MM.1S (cell line): ENCODE results near the gene INTS6L.
"Not testable (repeated sequence)": the region's sequence is repeated elsewhere in the genome, so short reads cannot be mapped to it uniquely, and the experiment has no call there.

Experiments
- DNase-seq: peaks from one replicate; pipeline ENCODE4 v3.0.0-alpha.2; 2015
- H2AFZ ChIP-seq: fragments of 300-600 bp; sonication (generic); 2 replicates; pipeline ENCODE4 v1.6.0; 2016; ENCODE audit warnings: antibody characterized with exemption, low read length
- H3F3A ChIP-seq: fragments of 300-600 bp; sonication (generic); 2 replicates; pipeline ENCODE4 v1.6.1; 2016; ENCODE audit warnings: mild to moderate bottlenecking, antibody characterized with exemption, low read length, moderate library complexity, mixed read lengths; ENCODE audit not compliant: insufficient read depth
- H3K27ac ChIP-seq: fragments of 300-600 bp; sonication (generic); 2 replicates; pipeline ENCODE4 v1.5.1; 2016; ENCODE audit warnings: mild to moderate bottlenecking, low read length
- H3K27me3 ChIP-seq: fragments of 300-600 bp; sonication (generic); replicated peaks from 2 replicates; pipeline ENCODE4 v1.6.0; 2016; ENCODE audit warnings: low read length; ENCODE audit not compliant: insufficient read depth
- H3K36me3 ChIP-seq: fragments of 300-600 bp; sonication (generic); replicated peaks from 2 replicates; pipeline ENCODE4 v1.6.1; 2016; ENCODE audit warnings: mild to moderate bottlenecking, low read length, mixed read lengths; ENCODE audit not compliant: insufficient read depth
- H3K4me1 ChIP-seq: fragments of 300-600 bp; sonication (generic); 2 replicates; pipeline ENCODE4 v1.6.1; 2016; ENCODE audit warnings: low read length, mixed read lengths
- H3K4me2 ChIP-seq: fragments of 300-600 bp; sonication (generic); 2 replicates; pipeline ENCODE4 v1.6.0; 2016; ENCODE audit warnings: low read depth, low read length
- H3K4me3 ChIP-seq: fragments of 300-600 bp; sonication (generic); 2 replicates; pipeline ENCODE4 v1.5.1; 2016; ENCODE audit warnings: low read length, mixed read lengths
- H3K79me2 ChIP-seq: fragments of 300-600 bp; sonication (generic); 2 replicates; pipeline ENCODE4 v1.6.1; 2016; ENCODE audit warnings: mixed run types, low read length, mixed read lengths
- H3K9ac ChIP-seq: fragments of 300-600 bp; sonication (generic); 2 replicates; pipeline ENCODE4 v1.6.1; 2016; ENCODE audit warnings: low read length, mixed read lengths
- H3K9me2 ChIP-seq: fragments of 300-600 bp; sonication (generic); replicated peaks from 2 replicates; pipeline ENCODE4 v1.6.1; 2016; ENCODE audit warnings: mild to moderate bottlenecking, low read length, mixed read lengths; ENCODE audit not compliant: insufficient read depth
- H3K9me3 ChIP-seq: fragments of 300-600 bp; sonication (generic); replicated peaks from 2 replicates; pipeline ENCODE4 v1.6.1; 2016; ENCODE audit warnings: mild to moderate bottlenecking, low read length, mixed read lengths; ENCODE audit not compliant: insufficient read depth
- H4K20me1 ChIP-seq: fragments of 300-600 bp; sonication (generic); 2 replicates; pipeline ENCODE4 v1.6.1; 2016; ENCODE audit warnings: mild to moderate bottlenecking, low read length, moderate library complexity, mixed read lengths; ENCODE audit not compliant: insufficient read depth
- EZH2 ChIP-seq: fragments of 300-600 bp; sonication (generic); optimal IDR thresholded peaks from 2 replicates; pipeline ENCODE3; 2017; ENCODE audit warnings: low read depth, mild to moderate bottlenecking, antibody characterized with exemption, low read length, mixed read lengths
- EZH2phosphoT487 ChIP-seq: fragments of 300-600 bp; sonication (generic); IDR thresholded peaks from 2 replicates; pipeline ENCODE4 v1.6.1; 2018; ENCODE audit warnings: antibody characterized with exemption, low read length
- TF ChIP-seq, protein P1 (sequence below): fragments of 300-600 bp; sonication (generic); IDR thresholded peaks from 2 replicates; pipeline ENCODE4 v1.5.1; 2016; ENCODE audit warnings: antibody characterized with exemption, low read length, mixed read lengths

INTS6L gene

DNA sequence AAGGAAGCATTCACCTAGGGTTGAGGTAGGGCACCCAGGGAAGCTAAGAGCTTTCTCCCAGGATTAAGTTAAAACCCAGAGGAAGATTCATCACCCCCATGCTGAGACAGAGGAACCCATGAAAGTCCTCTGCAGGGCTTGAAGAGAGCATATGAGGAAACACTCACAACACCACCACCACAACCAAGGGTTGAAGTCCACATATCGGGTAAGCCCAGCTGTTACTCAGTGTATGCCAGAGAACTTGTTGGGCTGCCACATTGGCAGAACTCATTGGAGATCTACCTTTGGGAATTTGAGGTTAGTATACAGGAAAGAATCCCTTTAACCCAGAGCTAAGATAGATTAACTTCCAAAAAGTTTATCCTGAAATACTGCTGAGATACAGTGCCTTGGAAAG is 75.1 kb downstream of the INTS6L start:
- H4K20me1 ChIP-seq = no peaks in the 10 kb centered on the region
- no peaks in the 10 kb centered on the region for H3F3A ChIP-seq
- no peaks in the 10 kb centered on the region for H3K79me2 ChIP-seq
- H3K36me3 ChIP-seq = no peaks in the 10 kb centered on the region
- DNase-seq = no peak
- TF ChIP-seq EZH2phosphoT487 (no peak), EZH2 (no peak)
- TF ChIP-seq, protein P1, sequence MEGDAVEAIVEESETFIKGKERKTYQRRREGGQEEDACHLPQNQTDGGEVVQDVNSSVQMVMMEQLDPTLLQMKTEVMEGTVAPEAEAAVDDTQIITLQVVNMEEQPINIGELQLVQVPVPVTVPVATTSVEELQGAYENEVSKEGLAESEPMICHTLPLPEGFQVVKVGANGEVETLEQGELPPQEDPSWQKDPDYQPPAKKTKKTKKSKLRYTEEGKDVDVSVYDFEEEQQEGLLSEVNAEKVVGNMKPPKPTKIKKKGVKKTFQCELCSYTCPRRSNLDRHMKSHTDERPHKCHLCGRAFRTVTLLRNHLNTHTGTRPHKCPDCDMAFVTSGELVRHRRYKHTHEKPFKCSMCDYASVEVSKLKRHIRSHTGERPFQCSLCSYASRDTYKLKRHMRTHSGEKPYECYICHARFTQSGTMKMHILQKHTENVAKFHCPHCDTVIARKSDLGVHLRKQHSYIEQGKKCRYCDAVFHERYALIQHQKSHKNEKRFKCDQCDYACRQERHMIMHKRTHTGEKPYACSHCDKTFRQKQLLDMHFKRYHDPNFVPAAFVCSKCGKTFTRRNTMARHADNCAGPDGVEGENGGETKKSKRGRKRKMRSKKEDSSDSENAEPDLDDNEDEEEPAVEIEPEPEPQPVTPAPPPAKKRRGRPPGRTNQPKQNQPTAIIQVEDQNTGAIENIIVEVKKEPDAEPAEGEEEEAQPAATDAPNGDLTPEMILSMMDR = no peak
- H3K27me3 ChIP-seq = no peaks in the 10 kb centered on the region
- H2AFZ ChIP-seq = no peak overlapping the region
- H3K4me2 ChIP-seq = no peak overlapping the region
- H3K9ac ChIP-seq = no peak overlapping the region
- H3K9me2 ChIP-seq = no peaks in the 10 kb centered on the region
- H3K27ac ChIP-seq = no peak overlapping the region
- no peaks in the 10 kb centered on the region for H3K9me3 ChIP-seq
- H3K4me1 ChIP-seq = no peaks in the 10 kb centered on the region
- no peak overlapping the region for H3K4me3 ChIP-seq

DNA sequence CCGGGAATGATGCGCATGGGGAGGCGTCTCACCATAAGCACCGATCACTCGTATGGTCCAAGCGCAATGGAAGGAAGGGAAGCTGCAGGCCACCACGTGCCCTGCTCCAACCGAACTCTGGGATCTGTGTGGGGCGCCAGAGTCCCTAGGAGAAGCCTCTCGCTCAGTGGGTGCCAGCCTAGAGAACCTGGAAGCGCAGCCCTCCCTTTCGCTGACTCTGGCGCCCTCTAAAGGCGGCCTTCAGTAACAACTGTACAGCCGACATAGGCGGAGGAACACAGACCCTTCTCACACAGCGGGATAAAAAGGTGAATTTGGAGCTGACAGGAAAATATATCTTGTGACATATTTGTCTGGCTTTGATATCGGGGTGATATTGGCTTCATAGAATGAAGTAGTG is 76.0 kb downstream of the INTS6L start:
- Histone ChIP-seq H3K4me1 (no peaks in the 10 kb centered on the region), H4K20me1 (no peaks in the 10 kb centered on the region), H3F3A (no peaks in the 10 kb centered on the region), H3K4me2 (peak overlapping the region; percentile 12; the same call in 1 of the 2 replicates), H3K9me2 (no peaks in the 10 kb centered on the region), H3K27me3 (no peaks in the 10 kb centered on the region), H3K9ac (no peak overlapping the region), H3K36me3 (no peaks in the 10 kb centered on the region), H3K9me3 (no peaks in the 10 kb centered on the region), H3K27ac (no peak overlapping the region), H2AFZ (no peak overlapping the region), H3K79me2 (no peaks in the 10 kb centered on the region), H3K4me3 (no peak overlapping the region)
- TF ChIP-seq EZH2 (no peak), EZH2phosphoT487 (no peak)
- TF ChIP-seq, protein P1 = peak; percentile 72
- DNase-seq = peak; percentile 34

DNA sequence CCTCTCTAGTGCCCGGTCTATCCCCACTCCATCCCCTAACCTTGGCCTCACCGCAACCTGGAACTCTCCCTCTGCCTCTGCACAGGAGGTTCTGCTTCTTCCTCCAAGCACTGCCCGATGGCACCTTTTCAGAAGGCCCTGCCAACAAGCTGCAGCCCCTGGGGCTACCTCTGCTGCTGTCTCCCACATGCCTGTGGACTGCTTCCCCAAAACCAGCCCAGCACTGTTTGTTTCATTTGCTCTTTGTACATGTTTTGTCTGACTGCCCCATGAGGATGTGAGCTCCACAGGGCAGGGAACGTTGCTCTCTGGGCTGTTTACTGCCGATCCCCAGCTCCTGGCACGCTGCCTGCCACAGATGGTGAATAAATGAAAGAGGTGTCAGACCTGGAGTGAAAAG is 85.4 kb downstream of the INTS6L start:
- no peaks in the 10 kb centered on the region for H3K79me2 ChIP-seq
- no peak overlapping the region for H3K4me2 ChIP-seq
- DNase-seq = no peak
- no peaks in the 10 kb centered on the region for H3K27me3 ChIP-seq
- no peaks in the 10 kb centered on the region for H3F3A ChIP-seq
- H3K4me3 ChIP-seq = no peak overlapping the region
- H3K4me1 ChIP-seq = no peaks in the 10 kb centered on the region
- no peak overlapping the region for H3K27ac ChIP-seq
- no peaks in the 10 kb centered on the region for H4K20me1 ChIP-seq
- no peaks in the 10 kb centered on the region for H3K36me3 ChIP-seq
- no peak for TF ChIP-seq EZH2
- TF ChIP-seq, protein P1 = no peak
- no peak for TF ChIP-seq EZH2phosphoT487
- H3K9me2 ChIP-seq = no peaks in the 10 kb centered on the region
- H2AFZ ChIP-seq = no peak overlapping the region
- no peaks in the 10 kb centered on the region for H3K9me3 ChIP-seq
- no peak overlapping the region for H3K9ac ChIP-seq

DNA sequence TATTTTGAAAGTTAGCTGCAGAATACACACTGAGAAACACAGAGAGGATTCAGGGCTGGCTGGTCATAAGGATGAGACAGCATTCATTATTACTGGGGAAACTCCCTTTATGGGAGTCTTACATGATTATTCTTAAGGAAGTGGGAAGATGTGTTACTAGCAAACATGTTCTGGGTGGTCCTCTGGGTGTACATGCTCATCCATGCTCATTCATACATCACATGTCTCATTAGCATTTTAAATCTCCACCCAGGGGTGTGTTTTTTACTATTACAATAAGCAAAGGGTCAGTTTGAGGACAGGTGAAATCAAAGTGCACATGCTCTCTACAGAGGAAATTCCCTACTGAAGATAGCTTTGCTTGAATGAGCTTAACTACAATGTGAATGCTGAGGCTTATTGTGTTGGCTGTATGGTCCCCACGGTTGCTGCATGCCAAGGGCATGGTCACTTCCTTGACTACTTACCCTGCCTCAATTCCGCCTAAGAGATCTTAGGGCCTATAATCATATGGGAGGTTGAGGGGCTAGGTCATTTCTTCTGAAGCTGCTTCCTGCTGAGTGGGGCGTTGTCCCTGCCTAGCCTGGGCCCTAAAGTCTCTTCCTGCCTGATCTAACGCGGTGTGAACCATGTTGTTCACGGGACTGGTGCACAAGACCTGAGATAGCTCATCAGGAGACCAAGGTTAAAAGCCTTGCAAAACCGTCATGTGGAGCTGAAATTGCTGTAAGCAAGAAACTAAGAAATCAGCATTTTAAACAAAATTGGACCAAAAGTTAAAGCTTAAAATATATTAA is 104.1 kb downstream of the INTS6L start:
- not testable (repeated sequence) for H3K9ac ChIP-seq, DNase-seq

More for the DNA sequence above, 104.1 kb downstream of the INTS6L start:
- H3K4me1 ChIP-seq, H3K4me2 ChIP-seq, H2AFZ ChIP-seq, H3K27me3 ChIP-seq, H3K27ac ChIP-seq, H3K36me3 ChIP-seq, H4K20me1 ChIP-seq, H3K4me3 ChIP-seq, H3F3A ChIP-seq, H3K79me2 ChIP-seq, H3K9me2 ChIP-seq, H3K9me3 ChIP-seq: not testable (repeated sequence)
